CD4-positive, alpha-beta T cell (primary cell): Measurements from ENCODE around the gene SLC25A47. TPM values are rescaled to one million over a fixed set of nuclear protein-coding genes. Genes with fewer than 3 reads are reported as not detected.

Experiments
- ATAC-seq: fragments of 200-7000 bp; cut with Tn5 transposase; one replicate; pipeline ENCODE4 v1.10.0; 2022; ENCODE audit warnings: mild to moderate bottlenecking; ENCODE audit not compliant: poor library complexity
- CTCF ChIA-PET: fragments of 350-600 bp; sonication (Branson Sonifier 250); formaldehyde crosslinking; loops from one replicate; lab custom pipeline; 2021; ENCODE audit warnings: antibody characterized with exemption, inconsistent platforms; lab: Charles Lee
- POLR2A ChIA-PET: fragments of 350-600 bp; sonication (Branson Sonifier 250); formaldehyde crosslinking; loops from one replicate; lab custom pipeline; 2021; ENCODE audit warnings: antibody characterized with exemption, inconsistent platforms; lab: Charles Lee
- DNase-seq, 14 experiments: peaks; one replicate each; pipeline ENCODE4 v3.0.0-alpha.2; 2013 to 2020; ENCODE audit warnings: mixed read lengths in 2 of 14
- H3K27ac ChIP-seq, 2 donors: one replicate each; pipeline versions ENCODE4 v1.5.1 to v1.7.0; 2013; ENCODE audit warnings: low read length in 2 of 2, low read depth in 1 of 2, mild to moderate bottlenecking in 1 of 2
- H3K27me3 ChIP-seq, 2 experiments: 1 replicate in 1 of 2; 2 replicates in 1 of 2; pipeline versions ENCODE4 v1.6.1 to v1.7.0; 2013; ENCODE audit warnings: low read length in 2 of 2, control low read depth in 1 of 2, mild to moderate bottlenecking in 1 of 2, moderate library complexity in 1 of 2; ENCODE audit not compliant: insufficient read depth in 2 of 2, control insufficient read depth in 1 of 2
- H3K36me3 ChIP-seq: one replicate; pipeline ENCODE4 v1.6.1; 2013; ENCODE audit warnings: low read length, control low read depth; ENCODE audit not compliant: insufficient read depth
- H3K4me1 ChIP-seq: one replicate; pipeline ENCODE4 v1.6.1; 2013; ENCODE audit warnings: low read length, control low read depth; ENCODE audit not compliant: insufficient read depth
- H3K4me3 ChIP-seq: one replicate; pipeline ENCODE4 v1.5.1; 2013; ENCODE audit warnings: mild to moderate bottlenecking, low read length, moderate library complexity
- H3K9me3 ChIP-seq, 2 experiments: 1 replicate in 1 of 2; 2 replicates in 1 of 2; pipeline versions ENCODE4 v1.6.1 to v1.7.0; 2013; ENCODE audit warnings: low read length in 2 of 2, mild to moderate bottlenecking in 2 of 2, control low read depth in 1 of 2, moderate library complexity in 1 of 2; ENCODE audit not compliant: control insufficient read depth in 1 of 2, insufficient read depth in 1 of 2
- H3K27ac Mint-ChIP-seq: one replicate; pipeline ENCODE4 v1.8.0; 2020; ENCODE audit warnings: mixed read lengths
- H3K27me3 Mint-ChIP-seq: one replicate; pipeline ENCODE4 v1.8.0; 2021; ENCODE audit warnings: mixed read lengths
- H3K36me3 Mint-ChIP-seq: one replicate; pipeline ENCODE4 v1.8.0; 2021; ENCODE audit warnings: low read depth, mixed read lengths
- H3K4me1 Mint-ChIP-seq: one replicate; pipeline ENCODE4 v1.8.0; 2021; ENCODE audit warnings: low read depth, mixed read lengths
- H3K4me3 Mint-ChIP-seq: one replicate; pipeline ENCODE4 v1.8.0; 2020; ENCODE audit warnings: mild to moderate bottlenecking, mixed read lengths
- H3K9me3 Mint-ChIP-seq: one replicate; pipeline ENCODE4 v1.8.0; 2020; ENCODE audit warnings: mixed read lengths
- intact Hi-C, 2 experiments: fragments of 100-400 bp; cut with DNase I in 1 of 2; cut with micrococcal nuclease in 1 of 2; formaldehyde crosslinking; loops; one replicate each; pipeline versions ENCODE4 v1.15.1 to v1.9.0; 2023 to 2025; cut with DNase I, micrococcal nuclease
- total RNA-seq, 174 experiments: library from RNA in 2 of 174; stranded (reverse) in 2 of 174; gene quantifications; one replicate each; pipeline ENCODE4 v1.2.3 and lab custom pipeline; 2021 to 2026
- TF ChIP-seq, protein P1 (sequence below): fragments of 200-600 bp; IDR thresholded peaks from one replicate; pipeline ENCODE4 v1.8.0; 2022; ENCODE audit warnings: antibody characterized with exemption, mild to moderate bottlenecking

Gene SLC25A47
- total RNA-seq, 2 experiments from 2014 or later: not detected

GRCh38 chr14:100322138-100322957 is 791 bp upstream of the SLC25A47 start:
- ChIA-PET POLR2A (no interaction called here), CTCF (no interaction called here)
- Mint-ChIP-seq H3K4me3 (no peak overlapping the region), H3K27me3 (no peaks in the 10 kb centered on the region), H3K36me3 (no peaks in the 10 kb centered on the region), H3K4me1 (peaks cover 4% of the 10 kb centered on the region), H3K27ac (no peak overlapping the region), H3K9me3 (no peaks in the 10 kb centered on the region)
- Histone ChIP-seq H3K27me3 (no peaks in the 10 kb centered on the region), H3K27ac (no peak overlapping the region), H3K9me3 (no peaks in the 10 kb centered on the region), H3K4me3 (no peak overlapping the region), H3K36me3 (no peaks in the 10 kb centered on the region), H3K4me1 (peaks cover 12% of the 10 kb centered on the region)
- intact Hi-C loops: no loop called here
- no peak for ATAC-seq
- TF ChIP-seq, protein P1, sequence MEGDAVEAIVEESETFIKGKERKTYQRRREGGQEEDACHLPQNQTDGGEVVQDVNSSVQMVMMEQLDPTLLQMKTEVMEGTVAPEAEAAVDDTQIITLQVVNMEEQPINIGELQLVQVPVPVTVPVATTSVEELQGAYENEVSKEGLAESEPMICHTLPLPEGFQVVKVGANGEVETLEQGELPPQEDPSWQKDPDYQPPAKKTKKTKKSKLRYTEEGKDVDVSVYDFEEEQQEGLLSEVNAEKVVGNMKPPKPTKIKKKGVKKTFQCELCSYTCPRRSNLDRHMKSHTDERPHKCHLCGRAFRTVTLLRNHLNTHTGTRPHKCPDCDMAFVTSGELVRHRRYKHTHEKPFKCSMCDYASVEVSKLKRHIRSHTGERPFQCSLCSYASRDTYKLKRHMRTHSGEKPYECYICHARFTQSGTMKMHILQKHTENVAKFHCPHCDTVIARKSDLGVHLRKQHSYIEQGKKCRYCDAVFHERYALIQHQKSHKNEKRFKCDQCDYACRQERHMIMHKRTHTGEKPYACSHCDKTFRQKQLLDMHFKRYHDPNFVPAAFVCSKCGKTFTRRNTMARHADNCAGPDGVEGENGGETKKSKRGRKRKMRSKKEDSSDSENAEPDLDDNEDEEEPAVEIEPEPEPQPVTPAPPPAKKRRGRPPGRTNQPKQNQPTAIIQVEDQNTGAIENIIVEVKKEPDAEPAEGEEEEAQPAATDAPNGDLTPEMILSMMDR: no peak
- no peak for DNase-seq

DNA sequence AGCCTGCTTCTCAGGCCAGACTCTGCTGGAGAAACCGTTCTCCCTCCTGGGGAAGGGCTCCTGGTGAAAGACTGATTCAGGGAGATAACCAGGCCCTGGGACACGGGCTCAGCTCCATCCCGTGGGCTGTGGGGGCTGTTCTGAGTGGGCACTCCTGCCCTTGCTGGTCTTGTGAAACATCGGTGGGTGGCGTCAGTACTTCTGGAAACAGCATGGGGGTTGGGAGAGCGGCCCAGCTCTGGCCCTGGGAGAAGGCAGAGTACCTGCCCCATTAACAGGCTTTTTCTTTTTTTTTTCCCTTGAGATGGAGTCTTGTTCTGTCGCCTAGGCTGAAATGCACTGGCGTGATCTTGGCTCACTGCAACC is 786 bp downstream of the SLC25A47 start:
- POLR2A ChIA-PET: no interaction called here
- no peak for DNase-seq
- no peaks in the 10 kb centered on the region for H3K36me3 Mint-ChIP-seq
- CTCF ChIA-PET: no interaction called here
- Histone ChIP-seq H3K27ac (no peak overlapping the region), H3K27me3 (no peaks in the 10 kb centered on the region), H3K9me3 (no peaks in the 10 kb centered on the region), H3K36me3 (no peaks in the 10 kb centered on the region), H3K4me3 (no peak overlapping the region), H3K4me1 (no peaks in the 10 kb centered on the region)
- H3K27ac Mint-ChIP-seq: no peak overlapping the region
- H3K4me1 Mint-ChIP-seq: peaks cover 4% of the 10 kb centered on the region
- no peaks in the 10 kb centered on the region for H3K9me3 Mint-ChIP-seq
- TF ChIP-seq, protein P1: no peak
- no peaks in the 10 kb centered on the region for H3K27me3 Mint-ChIP-seq
- no peak overlapping the region for H3K4me3 Mint-ChIP-seq
- ATAC-seq: no peak
- intact Hi-C loops: no loop called here

- Histone ChIP-seq H3K4me3 (no peak overlapping the region), H3K36me3 (no peaks in the 10 kb centered on the region), H3K27me3 (no peaks in the 10 kb centered on the region), H3K9me3 (no peaks in the 10 kb centered on the region), H3K4me1 (no peaks in the 10 kb centered on the region), H3K27ac (no peak overlapping the region)
- DNase-seq (no peak), ATAC-seq (no peak)
- intact Hi-C loops: no loop called here
- Mint-ChIP-seq H3K4me1 (no peaks in the 10 kb centered on the region), H3K27ac (no peak overlapping the region), H3K4me3 (no peak overlapping the region), H3K9me3 (no peaks in the 10 kb centered on the region), H3K36me3 (no peaks in the 10 kb centered on the region), H3K27me3 (no peaks in the 10 kb centered on the region)
- ChIA-PET CTCF (no interaction called here), POLR2A (no interaction called here)
- TF ChIP-seq, protein P1: no peak
These were observed 2.1 kb downstream of the SLC25A47 start for GRCh38 chr14:100325231-100325632.
